Measurements from ENCODE around the gene HSPB1.
"Not testable (repeated sequence)": the region's sequence is repeated elsewhere in the genome, so short reads cannot be mapped to it uniquely, and the experiment has no call there.

HSPB1 gene

GRCh38 chr7:76335417-76335816, 32.9 kb downstream of the HSPB1 start:
- DNase-seq = not testable (repeated sequence)

- no peak for DNase-seq
These were observed 33.6 kb downstream of the HSPB1 start for GRCh38 chr7:76336094-76336493.

GRCh38 chr7:76337147-76337546, 34.7 kb downstream of the HSPB1 start:
- no peak for DNase-seq

- DNase-seq = no peak
These were observed 36.0 kb downstream of the HSPB1 start for GRCh38 chr7:76338298-76339084.

GRCh38 chr7:76340617-76341131, 38.2 kb downstream of the HSPB1 start:
- DNase-seq = no peak

- DNase-seq = no peak
These were observed 39.7 kb downstream of the HSPB1 start for GRCh38 chr7:76342222-76342621.

GRCh38 chr7:76343294-76343930, 40.9 kb downstream of the HSPB1 start:
- DNase-seq = no peak

- DNase-seq = no peak
These were observed 41.5 kb downstream of the HSPB1 start for GRCh38 chr7:76343931-76344321.

GRCh38 chr7:76346097-76346496, 43.6 kb downstream of the HSPB1 start:
- no peak for DNase-seq

GRCh38 chr7:76346778-76347177, 44.3 kb downstream of the HSPB1 start:
- DNase-seq = no peak

GRCh38 chr7:76347710-76348109, 45.2 kb downstream of the HSPB1 start:
- DNase-seq = no peak

GRCh38 chr7:76349313-76349885, 46.9 kb downstream of the HSPB1 start:
- DNase-seq = no peak

GRCh38 chr7:76351372-76351771, 48.9 kb downstream of the HSPB1 start:
- no peak for DNase-seq

GRCh38 chr7:76352193-76352592, 49.7 kb downstream of the HSPB1 start:
- no peak for DNase-seq

GRCh38 chr7:76353744-76354143, 51.3 kb downstream of the HSPB1 start:
- no peak for DNase-seq
